Psoas muscle (tissue), 8 donors: Measurements from ENCODE around the gene CGGBP1. TPM values are rescaled to one million over a fixed set of nuclear protein-coding genes. Genes with fewer than 3 reads are reported as not detected.
A peak's percentile ranks its signal among the peaks of the same experiment; 100 is the strongest.

Experiments used
- ATAC-seq, 4 donors: fragments of 200-7000 bp; cut with Tn5 transposase; one replicate each; pipeline ENCODE4 v1.9.1; 2020; ENCODE audit warnings: moderate library complexity in 3 of 4, mild to moderate bottlenecking in 2 of 4
- DNase-seq, 2 donors: peaks; one replicate each; pipeline ENCODE4 v3.0.0-alpha.2; 2020
- H3K27ac ChIP-seq: fragments of 200-600 bp; one replicate; pipeline ENCODE4 v1.8.0; 2022
- H3K27me3 ChIP-seq, 3 donors: fragments of 200-600 bp in 1 of 3; one replicate each; pipeline versions ENCODE4 v1.6.1 to v1.8.0; 2013 to 2022; ENCODE audit warnings: low read length in 2 of 3, mild to moderate bottlenecking in 2 of 3, moderate library complexity in 1 of 3; ENCODE audit not compliant: insufficient read depth in 3 of 3
- H3K36me3 ChIP-seq, 2 donors: fragments of 200-600 bp in 1 of 2; one replicate each; pipeline versions ENCODE4 v1.6.1 to v1.8.0; 2013 to 2022; ENCODE audit warnings: low read depth in 1 of 2, mild to moderate bottlenecking in 1 of 2, moderate library complexity in 1 of 2; ENCODE audit not compliant: insufficient read depth in 1 of 2
- H3K4me1 ChIP-seq: fragments of 200-600 bp; one replicate; pipeline ENCODE4 v1.8.0; 2022
- H3K4me3 ChIP-seq: fragments of 200-600 bp; one replicate; pipeline ENCODE4 v1.8.0; 2022; ENCODE audit warnings: mild to moderate bottlenecking
- H3K9me3 ChIP-seq: fragments of 200-600 bp; one replicate; pipeline ENCODE4 v1.8.0; 2022
- CTCF ChIP-seq: fragments of 200-600 bp; IDR thresholded peaks from one replicate; pipeline ENCODE4 v1.8.0; 2022; ENCODE audit warnings: antibody characterized with exemption
- WGBS, 3 donors: extraction: QIAGEN DNeasy Blood & Tissue Kit; methylation state at CpG; one replicate each; pipeline versions ENCODE4 v1.1.6 to v1.1.7; 2013; 5-methylcytosine and 5-hydroxymethylcytosine counted together
- intact Hi-C, 2 donors: fragments of 100-400 bp; cut with DNase I; formaldehyde crosslinking; loops; one replicate each; pipeline versions ENCODE4 v1.11.0 to v1.14.2; 2022
- polyA plus RNA-seq, 3 donors: library from polyadenylated mRNA; stranded (reverse); fragments of 200-250 nt; gene quantifications; one replicate each; pipeline ENCODE4 v1.2.3, GENCODE V29; 2013
- total RNA-seq, 4 donors: library from RNA; stranded (reverse); fragmentation: NEBNext Ultra II Directional in 2 of 4; extraction: Animal tissue kit (Norgen Biotek cat#: 25700) in 2 of 4; gene quantifications; one replicate each; pipeline versions ENCODE4 v1.2.1 to v1.2.4, GENCODE V29; 2021 to 2023
- donor health status: healthy with polysubstance abuse.
- donor health status: DM: no; HTN: no; CAD: no; lungs with moderate emphysema.
- donor health status: Bipolar disorder and iron deficiency.
- donor health status: healthy.
- donor health status: DM: yes; HTN: yes; CAD: no.
- donor health status: DM: no; HTN: no; CAD: no.
- donor health status: DM: no; HTN: no; CAD: no.
- donor health status: DM: yes; HTN: yes; CAD: no.

CGGBP1 gene
- total and polyA plus RNA-seq, 7 donors, result 27.4 to 63.2 (median 43.4) TPM

GRCh38 chr3:88034491-88035275 is 24.1 kb downstream of the CGGBP1 start:
- H3K4me1 ChIP-seq, result peaks cover 3% of the 10 kb centered on the region
- intact Hi-C loops, result no loop called here
- no peak overlapping the region for H3K4me3 ChIP-seq
- no peak overlapping the region for H3K27ac ChIP-seq
- no peaks in the 10 kb centered on the region for H3K27me3 ChIP-seq
- no peaks in the 10 kb centered on the region for H3K9me3 ChIP-seq
- H3K36me3 ChIP-seq, result no peaks in the 10 kb centered on the region
- DNase-seq (no peak), ATAC-seq (no peak)
- 81 to 88% (median 85%) methylated on average over 8 of the region's 8 CpGs for WGBS, 3 donors
- TF ChIP-seq CTCF, result no peak

GRCh38 chr3:88033808-88034207 is 25.0 kb downstream of the CGGBP1 start:
- Histone ChIP-seq H3K27ac (no peak overlapping the region), H3K4me1 (peaks cover 3% of the 10 kb centered on the region), H3K4me3 (no peak overlapping the region), H3K9me3 (no peaks in the 10 kb centered on the region), H3K36me3 (no peaks in the 10 kb centered on the region), H3K27me3 (no peaks in the 10 kb centered on the region)
- DNase-seq, result no peak
- no peak for TF ChIP-seq CTCF
- WGBS, 3 donors, result 28 to 42% (median 30%) methylated on average over 2 of the region's 2 CpGs
- no peak for ATAC-seq
- intact Hi-C loops, result no loop called here

GRCh38 chr3:88033079-88033478 is 25.7 kb downstream of the CGGBP1 start:
- DNase-seq (no peak), ATAC-seq (no peak)
- Histone ChIP-seq H3K4me1 (peaks cover 3% of the 10 kb centered on the region), H3K36me3 (no peaks in the 10 kb centered on the region), H3K27me3 (no peaks in the 10 kb centered on the region), H3K4me3 (no peak overlapping the region), H3K27ac (no peak overlapping the region), H3K9me3 (no peaks in the 10 kb centered on the region)
- TF ChIP-seq CTCF, result no peak
- 93 to 98% (median 95%) methylated on average over 2 of the region's 2 CpGs for WGBS, 3 donors
- intact Hi-C loops, result no loop called here

- Histone ChIP-seq H3K4me3 (peak overlapping the region; percentile 67), H3K27me3 (no peaks in the 10 kb centered on the region), H3K36me3 (no peaks in the 10 kb centered on the region), H3K4me1 (peaks cover 3% of the 10 kb centered on the region), H3K27ac (peak overlapping the region; percentile 51), H3K9me3 (no peaks in the 10 kb centered on the region)
- WGBS, 3 donors, result 13 to 35% (median 21%) methylated on average over 2 of the region's 2 CpGs
- ATAC-seq (no peak), DNase-seq (no peak)
- TF ChIP-seq CTCF, result no peak
- intact Hi-C loops, result no loop called here
These were observed 26.6 kb downstream of the CGGBP1 start for GRCh38 chr3:88032245-88032644.
